B cell (primary cell): ENCODE measurements around the gene CAMTA1. TPM values are rescaled to one million over a fixed set of nuclear protein-coding genes. Genes with fewer than 3 reads are reported as not detected.

Experiments used
- ATAC-seq: fragments of 200-7000 bp; cut with Tn5 transposase; one replicate; pipeline ENCODE4 v1.10.0; 2021; ENCODE audit warnings: low read depth, mild to moderate bottlenecking, moderate number of reproducible peaks, moderate library complexity
- CTCF ChIA-PET: fragments of 350-600 bp; sonication (Branson Sonifier 250); formaldehyde crosslinking; loops from one replicate; lab custom pipeline; 2021; ENCODE audit warnings: antibody characterized with exemption, inconsistent platforms; lab: Charles Lee
- POLR2A ChIA-PET: fragments of 350-600 bp; sonication (Branson Sonifier 250); formaldehyde crosslinking; loops from one replicate; lab custom pipeline; 2021; ENCODE audit warnings: antibody characterized with exemption; lab: Charles Lee
- DNase-seq: peaks from one replicate; pipeline ENCODE4 v3.0.0; 2013
- H2AFZ ChIP-seq: 2 replicates; pipeline ENCODE4 v1.6.1; 2012; ENCODE audit warnings: mild to moderate bottlenecking, low read depth, low read length; ENCODE audit not compliant: insufficient read depth, poor library complexity, severe bottlenecking
- H3K27ac ChIP-seq, 2 donors: 1 replicate in 1 of 2; 2 replicates in 1 of 2; pipeline ENCODE4 v1.5.1; 2012 to 2013; ENCODE audit warnings: low read length in 2 of 2, mild to moderate bottlenecking in 2 of 2, moderate library complexity in 1 of 2
- H3K27me3 ChIP-seq, 4 experiments: fragments of 200-600 bp in 1 of 4; sonication (generic) in 1 of 4; replicated peaks in 1 of 4; 1 replicate in 2 of 4; 2 replicates in 2 of 4; pipeline versions ENCODE4 v1.6.1 to v1.7.0; 2013 to 2016; ENCODE audit warnings: low read length in 3 of 4, mild to moderate bottlenecking in 2 of 4, mixed read lengths in 1 of 4, moderate library complexity in 1 of 4; ENCODE audit not compliant: insufficient read depth in 4 of 4, control insufficient read depth in 3 of 4; ENCODE audit errors: control extremely low read depth in 1 of 4
- H3K36me3 ChIP-seq, 2 experiments: replicated peaks in 1 of 2; 1 replicate in 1 of 2; 2 replicates in 1 of 2; pipeline versions ENCODE4 v1.6.1 to v1.7.1; 2013; ENCODE audit warnings: low read length in 1 of 2; ENCODE audit not compliant: insufficient read depth in 2 of 2, control insufficient read depth in 1 of 2; ENCODE audit errors: control extremely low read depth in 1 of 2, extremely low read depth in 1 of 2
- H3K4me1 ChIP-seq, 2 donors: fragments of 200-600 bp in 1 of 2; sonication (generic) in 1 of 2; 1 replicate in 1 of 2; 2 replicates in 1 of 2; pipeline versions ENCODE4 v1.5.1 to v1.6.1; 2013 to 2017; ENCODE audit warnings: low read length in 2 of 2; ENCODE audit not compliant: control insufficient read depth in 2 of 2, insufficient read depth in 2 of 2
- H3K4me2 ChIP-seq: replicated peaks from 2 replicates; pipeline ENCODE3; 2012; ENCODE audit warnings: mild to moderate bottlenecking, low read depth, low read length; ENCODE audit not compliant: poor library complexity, severe bottlenecking
- H3K4me3 ChIP-seq, 5 experiments: fragments of 200-600 bp in 1 of 5; sonication (generic) in 1 of 5; 1 replicate in 3 of 5; 2 replicates in 2 of 5; pipeline versions ENCODE4 v1.5.1 to v1.7.0; 2011 to 2016; ENCODE audit warnings: low read length in 4 of 5, mild to moderate bottlenecking in 4 of 5, low read depth in 2 of 5, control low read depth in 1 of 5, moderate library complexity in 1 of 5; ENCODE audit not compliant: insufficient read depth in 1 of 5; ENCODE audit errors: control extremely low read depth in 1 of 5, extremely low read depth in 1 of 5
- H3K79me2 ChIP-seq: fragments of 200-600 bp; sonication (generic); one replicate; pipeline ENCODE4 v1.6.0; 2016; ENCODE audit warnings: low read length; ENCODE audit not compliant: control insufficient read depth, insufficient read depth
- H3K9ac ChIP-seq: fragments of 200-600 bp; sonication (generic); 2 replicates; pipeline ENCODE4 v1.6.1; 2017; ENCODE audit warnings: mild to moderate bottlenecking, low read length, moderate library complexity
- H3K9me3 ChIP-seq, 3 donors: one replicate each; pipeline versions ENCODE4 v1.6.1 to v1.7.1; 2013; ENCODE audit warnings: low read length in 2 of 3; ENCODE audit not compliant: control insufficient read depth in 2 of 3, insufficient read depth in 1 of 3; ENCODE audit errors: control extremely low read depth in 1 of 3
- H4K20me1 ChIP-seq: 2 replicates; pipeline ENCODE4 v1.6.0; 2012; ENCODE audit warnings: mild to moderate bottlenecking, low read length; ENCODE audit not compliant: insufficient read depth, control insufficient read depth, poor library complexity, severe bottlenecking
- H3K27ac Mint-ChIP-seq: one replicate; pipeline ENCODE4 v1.8.0; 2021; ENCODE audit warnings: mixed read lengths
- H3K27me3 Mint-ChIP-seq: one replicate; pipeline ENCODE4 v1.8.0; 2021; ENCODE audit warnings: mixed read lengths
- H3K4me1 Mint-ChIP-seq: one replicate; pipeline ENCODE4 v1.8.0; 2021; ENCODE audit warnings: mixed read lengths
- H3K4me3 Mint-ChIP-seq: one replicate; pipeline ENCODE4 v1.8.0; 2021; ENCODE audit warnings: mixed read lengths
- H3K9me3 Mint-ChIP-seq: one replicate; pipeline ENCODE4 v1.8.0; 2022; ENCODE audit warnings: mixed read lengths; ENCODE audit not compliant: insufficient read depth
- CTCF ChIP-seq: fragments of 200-600 bp; IDR thresholded peaks from one replicate; pipeline ENCODE4 v1.8.0; 2022; ENCODE audit warnings: antibody characterized with exemption, mild to moderate bottlenecking
- EZH2 ChIP-seq: IDR thresholded peaks from 2 replicates; pipeline ENCODE4 v1.6.1; 2012; ENCODE audit warnings: borderline replicate concordance, low read depth, mild to moderate bottlenecking, moderate library complexity, low read length; ENCODE audit not compliant: insufficient read depth, poor library complexity, severe bottlenecking
- WGBS: methylation state at CpG from one replicate; pipeline ENCODE4 v1.1.5; 2013; ENCODE audit warnings: missing lambda C conversion rate; ENCODE audit not compliant: insufficient coverage; 5-methylcytosine and 5-hydroxymethylcytosine counted together
- intact Hi-C: fragments of 100-400 bp; cut with micrococcal nuclease; formaldehyde crosslinking; loops from one replicate; pipeline ENCODE4 v1.10.0; 2022
- polyA plus RNA-seq: library from polyadenylated mRNA; depleted of rRNA; stranded (reverse); fragments of >200 nt; gene quantifications from 2 replicates; pipeline ENCODE4 v1.2.3, GENCODE V29; 2012
- total RNA-seq, 2 donors: library from RNA; stranded (reverse); fragments of 120-200 nt in 1 of 2; gene quantifications; 1 replicate in 1 of 2; 2 replicates in 1 of 2; pipeline versions ENCODE4 v1.2.3 to v1.2.4, GENCODE V29; 2013 to 2022

The CAMTA1 gene
- total and polyA plus RNA-seq, 2 donors (not counting 1 experiment from before 2014, with no cell fraction given) = 42.2 to 45.7 TPM

- no peak overlapping the region for H3K4me2 ChIP-seq
- H3K9ac ChIP-seq = no peak overlapping the region
- WGBS = 100% methylated on average over 5 of the region's 10 CpGs
- H3K27ac ChIP-seq = no peak overlapping the region
- Mint-ChIP-seq H3K4me3 (no peak overlapping the region), H3K27ac (no peak overlapping the region), H3K27me3 (peaks cover 26% of the 10 kb centered on the region), H3K9me3 (peaks cover 9% of the 10 kb centered on the region), H3K4me1 (no peaks in the 10 kb centered on the region)
- no peak for DNase-seq
- CTCF ChIA-PET = no interaction called here
- no peaks in the 10 kb centered on the region for H4K20me1 ChIP-seq
- POLR2A ChIA-PET = no interaction called here
- intact Hi-C loops = no loop called here
- H3K4me1 ChIP-seq = no peaks in the 10 kb centered on the region
- no peak overlapping the region for H3K4me3 ChIP-seq
- no peaks in the 10 kb centered on the region for H3K36me3 ChIP-seq
- H2AFZ ChIP-seq = no peak overlapping the region
- ATAC-seq = no peak
- no peaks in the 10 kb centered on the region for H3K79me2 ChIP-seq
- no peaks in the 10 kb centered on the region for H3K27me3 ChIP-seq
- peaks cover 0 to 3% (median 0%) of the 10 kb centered on the region in 3 donors for H3K9me3 ChIP-seq
- TF ChIP-seq EZH2 = no peak
- TF ChIP-seq CTCF = no peak
These were observed 211.6 kb downstream of the CAMTA1 start for GRCh38 chr1:6996866-6997265.

- Histone ChIP-seq H3K27ac (no peak overlapping the region), H3K27me3 (no peaks in the 10 kb centered on the region), H3K9ac (no peak overlapping the region), H3K9me3 (peaks cover 0 to 3% (median 0%) of the 10 kb centered on the region in 3 donors), H3K4me1 (no peaks in the 10 kb centered on the region), H3K4me2 (no peak overlapping the region), H2AFZ (no peak overlapping the region), H3K79me2 (no peaks in the 10 kb centered on the region), H4K20me1 (no peaks in the 10 kb centered on the region), H3K36me3 (no peaks in the 10 kb centered on the region), H3K4me3 (no peak overlapping the region)
- TF ChIP-seq EZH2 (no peak), CTCF (no peak)
- Mint-ChIP-seq H3K9me3 (peaks cover 6% of the 10 kb centered on the region), H3K27me3 (peaks cover 21% of the 10 kb centered on the region), H3K4me1 (no peaks in the 10 kb centered on the region), H3K4me3 (no peak overlapping the region), H3K27ac (no peak overlapping the region)
- ChIA-PET CTCF (no interaction called here), POLR2A (no interaction called here)
- intact Hi-C loops = no loop called here
- WGBS = 94% methylated on average over 6 of the region's 10 CpGs
- ATAC-seq = no peak
- DNase-seq = no peak
These were observed 213.0 kb downstream of the CAMTA1 start for GRCh38 chr1:6998267-6998666.
